GM12878 (cell line): ENCODE data around the gene CREG2. TPM values are rescaled to one million over a fixed set of nuclear protein-coding genes. Genes with fewer than 3 reads are reported as not detected.
A peak's percentile ranks its signal among the peaks of the same experiment; 100 is the strongest.

Source experiments
- ATF3 ChIP-seq: IDR thresholded peaks from 2 replicates; pipeline ENCODE4 v1.6.1; 2011; ENCODE audit warnings: low read depth, mild to moderate bottlenecking, low read length, moderate library complexity, borderline replicate concordance; ENCODE audit errors: extremely low read depth
- BCL3 ChIP-seq: IDR thresholded peaks from 2 replicates; pipeline ENCODE4 v1.6.1; 2011; ENCODE audit warnings: borderline replicate concordance, low read depth, mild to moderate bottlenecking, moderate library complexity, low read length; ENCODE audit not compliant: insufficient read depth, poor library complexity, severe bottlenecking
- BRCA1 ChIP-seq: IDR thresholded peaks from 2 replicates; pipeline ENCODE4 v1.6.1; 2011; ENCODE audit warnings: low read depth, low read length, improper control_type of control experiment
- CBX3 ChIP-seq: fragments of 200-600 bp; sonication (generic); IDR thresholded peaks from 2 replicates; pipeline ENCODE4 v1.6.1; 2016; ENCODE audit warnings: low read depth, borderline replicate concordance
- EGR1 ChIP-seq, 2 experiments: IDR thresholded peaks; 1 replicate in 1 of 2; 2 replicates in 1 of 2; pipeline ENCODE4 v1.6.1; 2011 to 2012; ENCODE audit warnings: low read depth in 2 of 2, low read length in 2 of 2, borderline replicate concordance in 1 of 2, mild to moderate bottlenecking in 1 of 2, moderate library complexity in 1 of 2
- ESRRA ChIP-seq: IDR thresholded peaks from 2 replicates; pipeline ENCODE4 v1.6.1; 2012; ENCODE audit warnings: mild to moderate bottlenecking, low read length, improper control_type of control experiment
- HDAC6 ChIP-seq: fragments of 200-600 bp; sonication (generic); IDR thresholded peaks from one replicate; pipeline ENCODE4 v1.8.0; 2017; ENCODE audit warnings: antibody characterized with exemption; ENCODE audit not compliant: unreplicated experiment
- IKZF2 ChIP-seq, 2 experiments: fragments of 450-650 bp; IDR thresholded peaks; 2 replicates each; pipeline ENCODE4 v1.6.1; 2017; ENCODE audit warnings: mild to moderate bottlenecking in 2 of 2, moderate library complexity in 2 of 2
- KLF5 ChIP-seq: fragments of 450-650 bp; IDR thresholded peaks from 2 replicates; pipeline ENCODE4 v1.6.1; 2014; ENCODE audit warnings: mild to moderate bottlenecking; ENCODE audit not compliant: partially characterized antibody
- LARP7 ChIP-seq: fragments of 450-650 bp; IDR thresholded peaks from 2 replicates; pipeline ENCODE4 v1.6.1; 2017; ENCODE audit warnings: mild to moderate bottlenecking
- MEF2A ChIP-seq: IDR thresholded peaks from 2 replicates; pipeline ENCODE4 v1.6.1; 2011; ENCODE audit warnings: low read depth, mild to moderate bottlenecking, low read length, moderate library complexity; ENCODE audit not compliant: insufficient read depth
- MTA2 ChIP-seq: fragments of 450-650 bp; IDR thresholded peaks from 2 replicates; pipeline ENCODE4 v1.6.1; 2016; ENCODE audit warnings: low read depth, mild to moderate bottlenecking, moderate library complexity
- MTA3 ChIP-seq: IDR thresholded peaks from 2 replicates; pipeline ENCODE4 v1.6.1; 2012; ENCODE audit warnings: low read length, inconsistent platforms, borderline replicate concordance
- POLR2AphosphoS5 ChIP-seq: IDR thresholded peaks from 2 replicates; pipeline ENCODE4 v1.6.1; 2011; ENCODE audit warnings: mild to moderate bottlenecking, low read length, inconsistent platforms
- POU2F2 ChIP-seq: IDR thresholded peaks from 3 replicates; pipeline ENCODE4 v1.6.1; 2011; ENCODE audit warnings: low read depth, mild to moderate bottlenecking, low read length, borderline replicate concordance
- PRDM15 ChIP-seq: fragments of 450-650 bp; formaldehyde crosslinking; IDR thresholded peaks from 2 replicates; pipeline ENCODE4 v1.4.0; 2020; ENCODE audit warnings: mild to moderate bottlenecking, moderate library complexity
- RCOR1 ChIP-seq: conservative IDR thresholded peaks from 2 replicates; pipeline ENCODE4 v1.6.1; 2012; ENCODE audit warnings: low read depth, low read length, improper control_type of control experiment
- RUNX3 ChIP-seq: IDR thresholded peaks from 2 replicates; pipeline ENCODE4 v1.6.1; 2012; ENCODE audit warnings: low read length, inconsistent platforms
- TCF3 ChIP-seq: IDR thresholded peaks from 2 replicates; pipeline ENCODE4 v1.6.1; 2012; ENCODE audit warnings: low read depth, mild to moderate bottlenecking, low read length, borderline replicate concordance; ENCODE audit not compliant: insufficient read depth
- ZNF687 ChIP-seq: fragments of 450-650 bp; IDR thresholded peaks from 2 replicates; pipeline ENCODE4 v1.6.1; 2017; ENCODE audit warnings: mild to moderate bottlenecking, moderate library complexity
- polyA plus RNA-seq, 11 experiments: library from polyadenylated mRNA; depleted of rRNA in 4 of 11; unstranded in 6 of 11; stranded (reverse) in 5 of 11; fragments of >200 nt; fragmentation: Nextera tagmentation in 4 of 11; fragmentation: Illumina TruSeq in 1 of 11; extraction: Ambion mirVana in 4 of 11; extraction: Trizol in 1 of 11; gene quantifications; 1 replicate in 1 of 11; 2 replicates in 10 of 11; pipeline versions ENCODE4 v1.2.1 to v1.2.3, GENCODE V29; 2011 to 2016; ENCODE audit warnings: inconsistent platforms in 2 of 11, missing spikeins in 2 of 11, low read depth in 1 of 11
- total RNA-seq, 4 experiments: library from RNA; depleted of rRNA in 3 of 4; stranded (reverse); fragments of >200 nt in 3 of 4; fragmentation: Illumina TruSeq in 1 of 4; extraction: Trizol in 1 of 4; gene quantifications; 2 replicates each; pipeline versions ENCODE4 v1.2.1 to v1.2.3, GENCODE V29; 2013 to 2021

CREG2 gene
- total and polyA plus RNA-seq, 10 of the 15 experiments (the other 5 are each of a cell fraction or from before 2014, with no cell fraction given): not detected

GRCh38 chr2:101308432-101309210 lies 78.7 kb downstream of the CREG2 start, which contains the start of gene RNF149 (continued):
- no peak for TF ChIP-seq PRDM15 (CRISPR knock-in tag)
- TF ChIP-seq LARP7: peak; percentile 56
- peak; percentile 14; the same call in 1 of the 2 replicates for TF ChIP-seq RUNX3
- no peak for TF ChIP-seq BRCA1
- TF ChIP-seq KLF5: peak; percentile 16
- TF ChIP-seq CBX3: no peak
- TF ChIP-seq RCOR1: no peak
- TF ChIP-seq POU2F2: peak; percentile 14; the same call in 2 of the 3 replicates
- no peak for TF ChIP-seq ATF3
- TF ChIP-seq MEF2A: no peak
- TF ChIP-seq EGR1 (IDR thresholded peaks at IDR 0.05; ENCODE audit: borderline replicate concordance in 1 of 2, low read depth in 2 of 2, low read length in 2 of 2): no peak
- no peak for TF ChIP-seq ESRRA
- TF ChIP-seq HDAC6: peak; percentile 24
- TF ChIP-seq MTA2: no peak
- no peak for TF ChIP-seq MTA3
- TF ChIP-seq BCL3: no peak
- TF ChIP-seq TCF3: no peak; the same call in 1 of the 2 replicates
- peak; percentile 57 to 65 for TF ChIP-seq IKZF2 (IDR thresholded peaks at IDR 0.05)
- TF ChIP-seq POLR2AphosphoS5: peak; percentile 60; the same call in 1 of the 2 replicates
- 0 out of 2 replicates have a peak, but pooled peaks have one; percentile 68 for TF ChIP-seq ZNF687
